ENCODE results near the gene OVCH1.
"Not testable (repeated sequence)": the region's sequence is repeated elsewhere in the genome, so short reads cannot be mapped to it uniquely, and the experiment has no call there.

Gene OVCH1

DNA sequence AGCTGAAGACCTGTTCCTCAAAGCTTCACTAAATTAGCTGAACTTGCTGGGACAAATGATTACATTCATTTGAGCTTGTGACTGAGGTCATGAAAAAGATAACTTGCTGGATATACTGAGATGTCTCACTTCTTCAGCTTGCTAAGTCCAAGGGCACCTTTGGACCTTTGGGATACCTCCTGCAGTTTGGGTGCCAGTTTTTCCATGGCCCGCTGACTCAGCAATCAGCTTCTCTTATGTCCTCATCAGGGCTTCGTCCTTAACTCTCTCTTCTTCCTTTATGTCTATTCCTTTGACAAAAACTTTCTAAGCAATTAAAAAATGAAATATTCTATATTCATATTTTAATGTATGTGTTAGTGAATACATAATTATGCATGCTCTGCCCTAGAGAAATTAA lies 45.6 kb downstream of the OVCH1 start:
- TF ChIP-seq GATA1 (IDR thresholded peaks at IDR 0.05; ENCODE audit: low read depth, low read length) (no peak), POLR2A (IDR thresholded peaks at IDR 0.05; ENCODE audit: low read length) (no peak)
- no peak for DNase-seq

DNA sequence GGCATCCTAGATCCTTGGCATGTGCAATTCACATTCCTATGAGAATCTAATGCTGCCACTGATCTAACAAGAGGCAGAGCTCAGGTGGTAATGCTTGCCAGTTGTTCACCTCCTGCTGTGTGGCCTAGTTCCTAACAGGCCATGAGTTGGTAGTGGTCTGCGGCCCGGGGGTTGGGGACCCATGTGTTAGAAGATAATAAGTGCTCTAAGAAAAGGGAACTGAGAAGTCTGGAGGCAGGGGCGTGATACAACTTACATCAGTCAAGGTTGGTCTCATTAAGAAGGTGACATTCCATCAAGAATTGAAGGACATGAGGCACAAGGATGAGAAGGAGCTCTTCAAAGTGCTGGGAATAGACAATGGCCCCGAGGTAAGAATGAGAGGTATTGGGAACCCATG lies 49.3 kb downstream of the OVCH1 start:
- no peak for DNase-seq
- TF ChIP-seq POLR2A (IDR thresholded peaks at IDR 0.05; ENCODE audit: low read length) (no peak), GATA1 (IDR thresholded peaks at IDR 0.05; ENCODE audit: low read depth, low read length) (no peak)

DNA sequence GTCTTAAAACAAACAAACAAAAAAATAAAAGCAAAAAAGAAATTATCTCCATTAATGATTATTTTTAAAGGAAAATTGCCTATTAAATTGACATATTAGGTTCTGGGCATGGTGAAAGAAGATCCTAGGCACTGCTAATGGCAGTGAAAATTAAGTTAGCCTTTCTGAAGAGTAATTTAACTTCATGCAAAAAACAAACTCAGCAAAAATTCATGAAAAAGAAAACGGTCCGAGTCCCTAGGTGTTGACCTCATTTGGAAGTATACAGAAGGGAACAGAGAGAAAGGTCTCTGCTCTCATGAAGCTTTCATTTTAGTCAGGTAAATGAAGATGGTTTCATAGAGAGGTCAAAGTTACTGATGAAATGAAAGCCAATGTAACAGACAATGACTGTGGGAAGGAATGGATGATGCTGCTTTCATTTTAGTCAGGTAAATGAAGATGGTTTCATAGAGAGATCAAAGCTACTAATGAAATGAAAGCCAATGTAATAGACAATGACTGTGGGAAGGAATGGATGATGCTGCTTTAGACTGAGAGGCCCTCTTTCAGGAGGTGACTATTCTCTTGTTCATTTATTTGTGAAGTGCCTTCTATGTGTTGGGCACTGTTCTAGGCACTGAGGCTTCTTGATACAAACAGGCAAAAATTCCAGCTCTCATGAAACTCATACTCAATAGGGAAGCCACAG lies 50.1 kb downstream of the OVCH1 start:
- DNase-seq, result no peak
- no peak for TF ChIP-seq POLR2A (IDR thresholded peaks at IDR 0.05; ENCODE audit: low read length)
- no peak for TF ChIP-seq GATA1 (IDR thresholded peaks at IDR 0.05; ENCODE audit: low read depth, low read length)

DNA sequence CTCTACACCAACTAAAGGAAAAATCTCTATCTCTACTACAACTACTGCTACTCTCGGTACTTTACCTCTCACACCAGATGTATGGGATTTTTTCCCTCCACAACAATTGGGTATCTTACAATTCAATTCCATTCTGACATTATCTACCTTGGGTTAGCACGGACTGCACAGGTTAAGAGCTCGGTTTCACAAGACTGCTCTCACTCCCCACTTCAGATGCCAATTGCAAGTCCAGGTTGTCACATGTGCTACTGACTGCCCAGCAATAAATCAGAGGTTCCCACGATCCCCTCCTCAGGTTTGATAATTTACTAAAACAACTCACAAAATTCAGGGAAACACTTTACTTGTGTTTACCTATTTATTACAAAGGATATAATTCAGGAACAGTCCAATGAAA lies 58.0 kb downstream of the OVCH1 start:
- no peak for TF ChIP-seq POLR2A (IDR thresholded peaks at IDR 0.05; ENCODE audit: low read length)
- TF ChIP-seq GATA1 (IDR thresholded peaks at IDR 0.05; ENCODE audit: low read depth, low read length), result no peak
- DNase-seq, result no peak

GRCh38 chr12:29438752-29439408 lies 58.6 kb downstream of the OVCH1 start:
- no peak for DNase-seq
- no peak for TF ChIP-seq POLR2A (IDR thresholded peaks at IDR 0.05; ENCODE audit: low read length)
- TF ChIP-seq GATA1 (IDR thresholded peaks at IDR 0.05; ENCODE audit: low read depth, low read length), result no peak

GRCh38 chr12:29437575-29437974 lies 59.9 kb downstream of the OVCH1 start:
- no peak for DNase-seq
- TF ChIP-seq GATA1 (IDR thresholded peaks at IDR 0.05; ENCODE audit: low read depth, low read length), result no peak
- no peak for TF ChIP-seq POLR2A (IDR thresholded peaks at IDR 0.05; ENCODE audit: low read length)

DNA sequence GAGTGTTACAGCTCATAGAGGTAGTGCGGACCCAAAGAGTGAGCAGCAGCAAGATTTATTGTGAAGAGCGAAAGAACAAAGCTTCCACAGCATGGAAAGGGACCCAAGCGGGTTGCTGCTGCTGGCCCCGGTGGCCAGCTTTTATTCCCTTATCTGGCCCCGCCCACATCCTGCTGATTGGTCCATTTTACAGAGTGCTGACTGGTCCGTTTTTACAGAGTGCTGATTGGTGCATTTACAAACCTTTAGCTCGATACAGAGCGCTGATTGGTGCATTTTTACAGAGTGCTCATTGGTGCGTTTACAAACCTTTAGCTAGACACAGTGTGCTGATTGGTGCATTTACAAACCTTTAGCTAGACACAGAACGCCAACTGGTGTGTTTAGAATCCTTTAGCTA lies 60.7 kb downstream of the OVCH1 start:
- not testable (repeated sequence) for DNase-seq

- TF ChIP-seq GATA1 (IDR thresholded peaks at IDR 0.05; ENCODE audit: low read depth, low read length) (no peak), POLR2A (IDR thresholded peaks at IDR 0.05; ENCODE audit: low read length) (no peak)
- DNase-seq, result no peak
These were observed 66.0 kb downstream of the OVCH1 start for GRCh38 chr12:29431513-29431912.

DNA sequence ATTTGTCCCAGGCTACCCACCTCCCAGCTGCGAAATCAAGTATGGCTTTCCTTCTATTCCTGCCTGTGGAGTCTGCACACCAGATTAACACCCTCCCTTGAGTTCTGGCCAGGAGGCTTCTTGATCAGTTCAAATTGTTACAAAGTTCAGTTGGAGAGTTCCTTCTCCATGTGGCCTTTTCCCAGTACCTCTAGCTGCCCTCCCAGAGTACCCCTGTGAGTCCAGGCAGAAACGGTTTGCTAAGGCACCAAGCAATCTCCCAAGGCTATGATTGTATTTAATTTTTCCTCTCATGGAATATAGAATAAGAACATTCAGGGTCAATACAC lies 66.8 kb downstream of the OVCH1 start:
- TF ChIP-seq GATA1 (IDR thresholded peaks at IDR 0.05; ENCODE audit: low read depth, low read length), result no peak
- no peak for TF ChIP-seq POLR2A (IDR thresholded peaks at IDR 0.05; ENCODE audit: low read length)
- no peak for DNase-seq

DNA sequence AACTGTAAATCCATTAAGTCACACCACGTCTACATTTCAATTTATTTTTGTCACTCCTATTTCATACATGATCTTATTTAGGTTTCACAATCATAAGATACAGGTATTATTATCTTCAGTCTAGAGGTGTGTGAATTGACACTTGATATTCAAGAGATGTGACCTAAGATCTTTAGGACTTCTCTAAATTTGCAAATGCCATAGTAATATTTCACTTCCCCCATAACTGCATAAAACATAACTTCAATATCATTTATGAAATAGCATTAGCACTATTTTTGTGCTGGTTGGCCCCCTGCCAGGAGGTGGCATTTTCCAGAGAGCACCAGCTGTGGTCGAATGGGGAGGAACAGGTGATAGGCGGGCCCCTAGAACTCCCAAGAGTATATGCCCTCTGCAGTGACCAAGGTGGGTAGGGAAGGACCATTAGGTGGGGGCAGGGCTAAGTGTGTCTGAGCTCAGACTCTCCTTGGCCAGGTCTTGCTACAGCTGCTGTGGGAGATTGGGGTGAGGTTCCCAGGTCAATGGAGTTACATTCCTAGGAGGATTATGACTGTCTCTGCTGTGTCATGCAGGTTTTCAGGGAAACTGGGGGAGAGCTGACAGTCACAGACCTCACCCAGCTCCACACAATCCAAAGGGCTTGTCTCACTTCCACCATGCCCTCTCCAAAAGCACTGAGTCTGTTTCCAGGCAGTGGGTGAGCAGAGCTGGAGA lies 67.3 kb downstream of the OVCH1 start:
- TF ChIP-seq GATA1 (IDR thresholded peaks at IDR 0.05; ENCODE audit: low read depth, low read length) (no peak), POLR2A (IDR thresholded peaks at IDR 0.05; ENCODE audit: low read length) (no peak)
- no peak for DNase-seq

DNA sequence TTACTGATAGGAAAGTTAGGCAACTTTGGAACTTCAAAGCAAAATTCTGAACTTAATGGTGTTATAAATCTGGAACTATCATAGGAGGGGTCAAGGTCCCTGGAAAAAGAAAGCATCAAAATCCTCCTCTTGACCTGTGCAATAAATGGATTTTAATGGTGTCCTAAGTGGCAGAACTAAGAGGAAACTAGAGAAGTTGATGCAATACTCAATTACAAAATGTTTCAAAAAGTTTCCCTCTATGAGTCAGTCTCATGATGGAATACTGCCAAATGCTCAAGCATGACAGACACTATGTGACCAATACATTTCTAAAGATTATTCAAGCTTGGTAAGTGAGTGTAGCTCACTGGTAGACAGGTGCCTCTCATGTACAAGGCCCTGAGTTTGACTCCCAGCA lies 68.9 kb downstream of the OVCH1 start:
- peak in 1 of 2 experiments; percentile 54 for DNase-seq
- no peak for TF ChIP-seq POLR2A (IDR thresholded peaks at IDR 0.05; ENCODE audit: low read length)

- peak; percentile 40 to 45 for DNase-seq
- no peak for TF ChIP-seq GATA1 (IDR thresholded peaks at IDR 0.05; ENCODE audit: low read depth, low read length)
- TF ChIP-seq POLR2A (IDR thresholded peaks at IDR 0.05; ENCODE audit: low read length), result no peak
These were observed 69.5 kb downstream of the OVCH1 start for GRCh38 chr12:29427964-29428363.

DNA sequence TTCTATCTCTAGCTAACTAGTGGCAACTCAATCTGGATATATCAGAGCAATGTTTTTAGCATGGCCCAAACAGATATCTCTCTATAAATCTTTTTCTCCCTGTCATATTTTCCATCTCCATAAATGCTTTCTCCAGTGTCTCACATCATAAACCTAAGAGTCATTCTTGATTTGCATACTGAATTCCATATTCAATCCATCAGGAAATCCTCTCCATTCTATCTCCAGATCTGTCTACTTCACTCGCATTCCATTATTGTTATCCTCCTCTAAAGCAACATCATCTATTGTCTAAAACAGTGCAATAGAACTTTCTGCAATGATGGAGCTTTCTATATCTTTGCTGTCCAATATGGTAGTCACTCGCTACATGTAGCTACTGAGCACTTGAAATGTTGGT lies 71.0 kb downstream of the OVCH1 start:
- no peak for DNase-seq
- no peak for TF ChIP-seq GATA1 (IDR thresholded peaks at IDR 0.05; ENCODE audit: low read depth, low read length)

DNA sequence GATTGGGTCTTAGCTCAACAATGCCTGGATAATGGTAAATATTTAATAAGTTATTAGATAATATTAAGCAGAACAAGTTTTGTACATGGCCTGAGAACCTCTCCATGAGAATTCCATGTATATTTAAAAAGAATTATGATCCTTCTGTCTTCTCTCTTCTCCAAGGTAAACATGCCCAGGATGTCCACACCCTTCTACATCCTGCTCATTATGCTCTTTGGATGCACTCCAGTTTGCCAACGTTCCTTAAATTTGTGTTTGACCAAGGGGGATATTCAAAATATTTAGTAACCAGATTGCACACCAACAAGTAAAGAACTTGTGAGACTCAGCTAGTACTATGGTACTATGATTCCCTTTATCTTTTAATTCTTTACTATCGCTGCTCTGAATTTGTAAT lies 71.8 kb downstream of the OVCH1 start:
- TF ChIP-seq POLR2A (IDR thresholded peaks at IDR 0.05; ENCODE audit: low read length), result no peak
- TF ChIP-seq GATA1 (IDR thresholded peaks at IDR 0.05; ENCODE audit: low read depth, low read length), result no peak
- no peak for DNase-seq

DNA sequence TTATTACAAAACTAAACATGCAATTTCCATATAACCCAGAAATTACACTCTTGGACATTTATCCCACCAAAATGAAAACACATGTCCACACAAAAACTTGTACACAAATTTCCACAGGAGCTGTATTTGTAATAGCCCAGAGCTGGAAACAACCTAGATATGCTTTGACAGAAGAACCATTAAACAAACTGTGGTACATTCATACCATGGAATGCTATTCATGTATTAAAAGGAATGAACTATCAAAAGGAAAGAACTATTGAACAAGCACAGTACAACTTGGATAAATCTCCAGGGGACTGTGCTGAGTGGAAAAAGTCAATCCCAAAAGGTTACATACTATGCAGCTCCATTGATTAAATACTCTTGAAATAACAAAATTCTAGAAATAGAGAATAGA lies 80.7 kb downstream of the OVCH1 start:
- no peak for DNase-seq
- no peak for TF ChIP-seq POLR2A (IDR thresholded peaks at IDR 0.05; ENCODE audit: low read length)
- TF ChIP-seq GATA1 (IDR thresholded peaks at IDR 0.05; ENCODE audit: low read depth, low read length), result no peak
